Neural crest cell (in vitro differentiated cells): ENCODE results near the gene UBASH3B. TPM values are rescaled to one million over a fixed set of nuclear protein-coding genes. Genes with fewer than 3 reads are reported as not detected.

ENCODE experiments used
- DNase-seq: peaks from one replicate; pipeline ENCODE4 v3.0.0; 2021; ENCODE audit warnings: low read depth, mixed read lengths, low spot score
- H3K27ac Mint-ChIP-seq: one replicate; pipeline ENCODE4 v1.8.0; 2021; ENCODE audit warnings: mild to moderate bottlenecking, mixed read lengths; ENCODE audit not compliant: unreplicated experiment
- H3K27me3 Mint-ChIP-seq: 2 replicates; pipeline ENCODE4 v1.8.0; 2021; ENCODE audit warnings: low read depth, mild to moderate bottlenecking, mixed read lengths
- H3K36me3 Mint-ChIP-seq: 2 replicates; pipeline ENCODE4 v1.8.0; 2021; ENCODE audit warnings: low read depth, mild to moderate bottlenecking, mixed read lengths
- H3K4me1 Mint-ChIP-seq: 2 replicates; pipeline ENCODE4 v1.8.0; 2021; ENCODE audit warnings: mixed read lengths
- H3K4me3 Mint-ChIP-seq: one replicate; pipeline ENCODE4 v1.8.0; 2021; ENCODE audit warnings: mild to moderate bottlenecking, mixed read lengths
- H3K9me3 Mint-ChIP-seq: 2 replicates; pipeline ENCODE4 v1.8.0; 2021; ENCODE audit warnings: mixed read lengths
- total RNA-seq: library from RNA; stranded (reverse); gene quantifications from 2 replicates; pipeline ENCODE4 v1.2.1, GENCODE V29; 2021
- TF ChIP-seq, protein P1 (sequence below): fragments of 200-600 bp; sonication (generic); conservative IDR thresholded peaks from 2 replicates; pipeline ENCODE4 v1.5.0; 2021; ENCODE audit warnings: antibody characterized with exemption, mild to moderate bottlenecking

The UBASH3B gene
- total RNA-seq, 1 donor from 2014 or later, result 6.8 TPM

DNA sequence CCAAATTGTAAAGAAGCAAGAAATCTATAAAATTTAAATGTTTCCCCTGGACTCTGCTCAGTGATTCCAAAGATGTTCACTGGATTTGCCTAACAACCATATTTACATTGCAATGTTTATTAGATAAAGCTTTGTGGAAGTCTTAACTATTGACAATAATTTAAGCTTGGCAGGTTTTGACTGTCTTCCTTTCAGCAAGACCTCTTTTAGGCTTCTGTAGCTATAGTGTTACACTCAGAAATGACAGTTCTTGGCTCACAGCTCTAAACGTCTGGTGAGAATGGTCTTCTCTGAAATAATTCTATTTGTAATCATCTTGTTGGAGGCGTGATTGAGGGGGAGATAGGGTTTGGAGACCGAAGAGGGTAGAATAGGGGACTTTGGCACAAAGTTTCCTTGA is 138.0 kb downstream of the UBASH3B start:
- TF ChIP-seq, protein P1, sequence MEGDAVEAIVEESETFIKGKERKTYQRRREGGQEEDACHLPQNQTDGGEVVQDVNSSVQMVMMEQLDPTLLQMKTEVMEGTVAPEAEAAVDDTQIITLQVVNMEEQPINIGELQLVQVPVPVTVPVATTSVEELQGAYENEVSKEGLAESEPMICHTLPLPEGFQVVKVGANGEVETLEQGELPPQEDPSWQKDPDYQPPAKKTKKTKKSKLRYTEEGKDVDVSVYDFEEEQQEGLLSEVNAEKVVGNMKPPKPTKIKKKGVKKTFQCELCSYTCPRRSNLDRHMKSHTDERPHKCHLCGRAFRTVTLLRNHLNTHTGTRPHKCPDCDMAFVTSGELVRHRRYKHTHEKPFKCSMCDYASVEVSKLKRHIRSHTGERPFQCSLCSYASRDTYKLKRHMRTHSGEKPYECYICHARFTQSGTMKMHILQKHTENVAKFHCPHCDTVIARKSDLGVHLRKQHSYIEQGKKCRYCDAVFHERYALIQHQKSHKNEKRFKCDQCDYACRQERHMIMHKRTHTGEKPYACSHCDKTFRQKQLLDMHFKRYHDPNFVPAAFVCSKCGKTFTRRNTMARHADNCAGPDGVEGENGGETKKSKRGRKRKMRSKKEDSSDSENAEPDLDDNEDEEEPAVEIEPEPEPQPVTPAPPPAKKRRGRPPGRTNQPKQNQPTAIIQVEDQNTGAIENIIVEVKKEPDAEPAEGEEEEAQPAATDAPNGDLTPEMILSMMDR, result no peak
- peaks cover 4% of the 10 kb centered on the region for H3K36me3 Mint-ChIP-seq
- no peak for DNase-seq
- H3K27ac Mint-ChIP-seq, result no peak overlapping the region
- H3K4me1 Mint-ChIP-seq, result peaks cover 15% of the 10 kb centered on the region
- H3K27me3 Mint-ChIP-seq, result no peaks in the 10 kb centered on the region
- no peak overlapping the region for H3K4me3 Mint-ChIP-seq
- peaks cover 3% of the 10 kb centered on the region for H3K9me3 Mint-ChIP-seq

DNA sequence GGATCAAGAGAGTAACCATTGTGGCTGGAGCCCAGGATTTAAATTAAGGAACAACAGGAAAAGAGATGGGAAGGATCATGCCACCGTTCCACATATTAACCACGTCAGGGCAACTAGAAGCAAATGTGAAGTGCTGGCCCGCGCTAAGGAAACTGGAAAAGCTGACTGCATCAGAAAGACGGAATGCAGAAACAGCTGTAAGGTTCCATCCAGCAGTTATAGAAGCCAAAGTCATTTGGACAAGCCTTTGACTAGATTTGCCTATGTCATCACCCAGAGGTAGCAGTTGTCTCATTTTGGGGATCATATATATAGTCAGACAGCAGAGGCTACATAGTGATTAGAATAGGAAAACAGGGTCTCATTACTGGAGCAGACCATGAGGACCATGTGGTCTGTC is 139.8 kb downstream of the UBASH3B start:
- no peaks in the 10 kb centered on the region for H3K27me3 Mint-ChIP-seq
- no peak overlapping the region for H3K27ac Mint-ChIP-seq
- no peak overlapping the region for H3K4me3 Mint-ChIP-seq
- TF ChIP-seq, protein P1, result no peak
- DNase-seq, result no peak
- H3K4me1 Mint-ChIP-seq, result peaks cover 15% of the 10 kb centered on the region
- H3K36me3 Mint-ChIP-seq, result peaks cover 4% of the 10 kb centered on the region
- H3K9me3 Mint-ChIP-seq, result peaks cover 3% of the 10 kb centered on the region

DNA sequence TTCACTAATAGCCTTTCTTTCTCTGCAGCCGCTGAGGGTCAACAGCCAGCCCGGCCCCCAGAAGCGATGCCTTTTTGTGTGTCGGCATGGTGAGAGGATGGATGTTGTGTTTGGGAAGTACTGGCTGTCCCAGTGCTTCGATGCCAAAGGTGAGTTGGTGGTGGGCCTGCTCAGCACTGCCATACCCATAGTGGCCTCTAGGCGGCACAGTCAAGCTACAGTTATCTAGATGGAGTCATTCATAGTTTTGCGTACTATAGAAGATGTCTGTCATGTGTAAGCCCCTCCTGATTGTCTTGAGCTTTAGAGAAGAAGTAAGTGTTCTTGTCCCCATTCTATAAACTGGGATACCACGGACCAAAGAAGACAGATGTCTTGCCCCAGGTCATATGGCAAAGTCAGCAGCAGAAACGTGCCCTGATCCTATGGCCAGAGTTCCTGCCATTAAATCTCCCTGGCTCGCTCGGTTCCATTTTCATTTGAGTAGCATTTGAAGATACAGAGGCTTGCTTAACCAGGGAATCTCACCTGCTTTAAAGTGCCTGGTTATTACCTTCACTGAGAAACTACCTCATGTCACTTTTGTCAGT is 140.7 kb downstream of the UBASH3B start:
- Mint-ChIP-seq H3K27me3 (no peaks in the 10 kb centered on the region), H3K27ac (no peak overlapping the region), H3K4me1 (peaks cover 13% of the 10 kb centered on the region), H3K4me3 (no peak overlapping the region), H3K9me3 (peaks cover 3% of the 10 kb centered on the region), H3K36me3 (peaks cover 4% of the 10 kb centered on the region)
- TF ChIP-seq, protein P1, result peak; percentile 77
- peak; percentile 52 for DNase-seq

DNA sequence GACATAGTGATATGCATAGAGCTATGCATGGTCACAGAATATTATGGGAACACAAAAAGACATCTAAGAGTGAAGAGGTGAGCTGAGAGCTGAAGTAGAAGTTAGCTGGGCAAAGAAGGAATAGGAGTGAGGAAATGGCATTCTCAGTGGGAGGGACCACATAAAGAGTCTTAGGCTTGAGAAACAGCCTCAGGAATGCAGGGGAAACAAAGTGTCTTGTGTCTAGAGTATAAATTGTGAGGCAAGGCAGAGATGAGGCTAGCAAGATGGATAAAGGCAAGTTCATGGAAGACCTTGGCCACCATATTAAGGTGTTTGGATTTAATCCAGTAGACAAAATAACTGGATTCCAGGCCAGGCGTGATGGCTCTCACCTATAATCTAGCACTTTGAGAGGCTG is 142.1 kb downstream of the UBASH3B start:
- H3K4me1 Mint-ChIP-seq, result peaks cover 5% of the 10 kb centered on the region
- H3K9me3 Mint-ChIP-seq, result peaks cover 3% of the 10 kb centered on the region
- TF ChIP-seq, protein P1, result no peak
- H3K36me3 Mint-ChIP-seq, result peaks cover 4% of the 10 kb centered on the region
- no peaks in the 10 kb centered on the region for H3K27me3 Mint-ChIP-seq
- H3K4me3 Mint-ChIP-seq, result no peak overlapping the region
- no peak for DNase-seq
- no peak overlapping the region for H3K27ac Mint-ChIP-seq

DNA sequence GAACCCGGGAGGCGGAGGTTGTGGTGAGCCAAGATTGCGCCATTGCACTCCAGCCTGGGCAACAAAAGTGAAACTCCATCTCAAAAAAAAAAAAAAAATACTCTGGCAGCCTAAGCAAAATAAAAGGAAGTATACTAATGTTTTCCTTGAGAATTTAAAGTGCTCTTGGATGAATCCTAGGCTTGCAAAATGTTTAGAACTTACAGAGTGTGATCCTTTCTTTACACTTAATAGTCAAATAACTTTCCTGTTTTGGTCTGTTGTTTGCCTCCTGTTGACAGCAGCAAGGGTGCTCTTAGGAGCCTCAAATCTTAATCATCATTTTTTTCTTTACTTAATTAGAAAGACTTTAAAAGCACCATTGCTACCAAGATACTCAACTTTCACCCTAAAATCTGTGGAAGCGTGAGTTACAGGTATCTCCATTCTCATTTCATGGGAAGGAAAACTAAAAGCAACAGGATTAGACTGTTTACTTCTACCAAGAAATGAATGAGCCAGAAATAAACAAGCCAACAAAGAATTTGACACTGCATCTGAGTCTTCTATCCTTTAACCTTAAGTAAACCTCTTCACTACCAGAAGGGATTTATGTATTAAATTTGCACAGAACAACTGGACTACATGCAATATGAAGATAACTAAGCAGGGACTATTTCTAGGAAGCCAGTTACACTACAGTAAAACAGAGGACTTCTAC is 144.0 kb downstream of the UBASH3B start:
- TF ChIP-seq, protein P1, result no peak
- H3K27me3 Mint-ChIP-seq, result no peaks in the 10 kb centered on the region
- peaks cover 17% of the 10 kb centered on the region for H3K4me1 Mint-ChIP-seq
- H3K9me3 Mint-ChIP-seq, result peaks cover 3% of the 10 kb centered on the region
- H3K27ac Mint-ChIP-seq, result no peak overlapping the region
- H3K4me3 Mint-ChIP-seq, result no peak overlapping the region
- H3K36me3 Mint-ChIP-seq, result peaks cover 4% of the 10 kb centered on the region
- DNase-seq, result no peak
